WTC11 (cell line): Measurements from ENCODE around the gene UBAP1L. TPM values are rescaled to one million over a fixed set of nuclear protein-coding genes. Genes with fewer than 3 reads are reported as not detected.

Experiments
- ATAC-seq: fragments of 200-7000 bp; cut with Tn5 transposase; 2 replicates; pipeline ENCODE4 v1.10.0; 2021; ENCODE audit warnings: mild to moderate bottlenecking, moderate library complexity
- CTCF ChIA-PET: fragments of 300-600 bp; sonication (Branson Sonifier 250); formaldehyde crosslinking; loops from one replicate; lab custom pipeline; 2021; ENCODE audit warnings: antibody characterized with exemption; lab: Charles Lee
- POLR2A ChIA-PET: fragments of 350-600 bp; sonication (Branson Sonifier 250); formaldehyde crosslinking; loops from one replicate; lab custom pipeline; 2021; ENCODE audit warnings: antibody characterized with exemption; lab: Charles Lee
- DNase-seq: peaks from one replicate; pipeline ENCODE4 v3.0.0; 2021; ENCODE audit warnings: low spot score
- H3K27ac Mint-ChIP-seq: 2 replicates; pipeline ENCODE4 v1.8.0; 2021; ENCODE audit warnings: mixed read lengths
- H3K27me3 Mint-ChIP-seq: 2 replicates; pipeline ENCODE4 v1.8.0; 2021; ENCODE audit warnings: low read depth, mild to moderate bottlenecking, moderate library complexity, mixed read lengths
- H3K36me3 Mint-ChIP-seq: 2 replicates; pipeline ENCODE4 v1.8.0; 2021; ENCODE audit warnings: mixed read lengths
- H3K4me1 Mint-ChIP-seq: 2 replicates; pipeline ENCODE4 v1.8.0; 2022; ENCODE audit warnings: mixed read lengths
- H3K4me3 Mint-ChIP-seq: 2 replicates; pipeline ENCODE4 v1.8.0; 2021; ENCODE audit warnings: mild to moderate bottlenecking, moderate library complexity, mixed read lengths
- H3K9me3 Mint-ChIP-seq: 2 replicates; pipeline ENCODE4 v1.8.0; 2021; ENCODE audit warnings: mixed read lengths
- ARID4B ChIP-seq: sonication (generic); formaldehyde crosslinking; IDR thresholded peaks from 2 replicates; pipeline ENCODE4 v1.8.0; 2023; ENCODE audit warnings: missing genetic modification reagents, mild to moderate bottlenecking, borderline replicate concordance
- CTCF ChIP-seq: fragments of 200-600 bp; IDR thresholded peaks from 2 replicates; pipeline ENCODE4 v1.8.0; 2022; ENCODE audit warnings: antibody characterized with exemption
- ELF4 ChIP-seq: sonication (generic); formaldehyde crosslinking; IDR thresholded peaks from 2 replicates; pipeline ENCODE4 v1.8.1; 2022; ENCODE audit warnings: low read depth, mild to moderate bottlenecking, moderate library complexity, missing genetic modification reagents
- ETV6 ChIP-seq: sonication (generic); formaldehyde crosslinking; IDR thresholded peaks from 2 replicates; pipeline ENCODE4 v1.8.1; 2022; ENCODE audit warnings: mild to moderate bottlenecking, missing genetic modification reagents
- FOXK1 ChIP-seq: sonication (generic); formaldehyde crosslinking; IDR thresholded peaks from 2 replicates; pipeline ENCODE4 v1.8.0; 2022; ENCODE audit warnings: mild to moderate bottlenecking, moderate library complexity, missing genetic modification reagents
- FOXP1 ChIP-seq: sonication (generic); formaldehyde crosslinking; IDR thresholded peaks from 2 replicates; pipeline ENCODE4 v1.8.0; 2022; ENCODE audit warnings: missing genetic modification reagents, mild to moderate bottlenecking, moderate library complexity, borderline replicate concordance
- GTF2I ChIP-seq: fragments of 250-450 bp; sonication (Bioruptor Pico); conservative IDR thresholded peaks from 2 replicates; pipeline ENCODE4 v1.4.0; 2021; ENCODE audit warnings: mild to moderate bottlenecking
- SP1 ChIP-seq: sonication (generic); formaldehyde crosslinking; conservative IDR thresholded peaks from 2 replicates; pipeline ENCODE4 v1.8.1; 2022; ENCODE audit warnings: missing genetic modification reagents
- STAT6 ChIP-seq: sonication (generic); formaldehyde crosslinking; conservative IDR thresholded peaks from 2 replicates; pipeline ENCODE4 v1.8.1; 2023; ENCODE audit warnings: mild to moderate bottlenecking, low read depth, missing genetic modification reagents, moderate library complexity
- TCF7 ChIP-seq: sonication (generic); formaldehyde crosslinking; IDR thresholded peaks from 2 replicates; pipeline ENCODE4 v1.8.0; 2022; ENCODE audit warnings: mild to moderate bottlenecking, low read depth, missing genetic modification reagents, moderate library complexity
- ZNF121 ChIP-seq: sonication (generic); formaldehyde crosslinking; IDR thresholded peaks from 2 replicates; pipeline ENCODE4 v1.8.0; 2023; ENCODE audit warnings: missing genetic modification reagents
- ZNF232 ChIP-seq: sonication (generic); formaldehyde crosslinking; IDR thresholded peaks from 2 replicates; pipeline ENCODE4 v1.8.0; 2022; ENCODE audit warnings: mild to moderate bottlenecking, missing genetic modification reagents
- ZNF396 ChIP-seq: fragments of 250-450 bp; sonication (Bioruptor Pico); IDR thresholded peaks from 2 replicates; pipeline ENCODE4 v1.8.0; 2021; ENCODE audit warnings: mild to moderate bottlenecking, moderate library complexity, borderline replicate concordance
- ZNF425 ChIP-seq: fragments of 250-450 bp; sonication (Bioruptor Pico); conservative IDR thresholded peaks from 2 replicates; pipeline ENCODE4 v1.9.0; 2021; ENCODE audit warnings: mild to moderate bottlenecking
- total RNA-seq: library from RNA; stranded (reverse); gene quantifications from 3 replicates; pipeline ENCODE4 v1.2.3, GENCODE V29; 2021

UBAP1L gene
- total RNA-seq, 1 experiment from 2014 or later = 2.0 TPM

GRCh38 chr15:65106011-65106590, 8.9 kb downstream of the UBAP1L start:
- Mint-ChIP-seq H3K36me3 (no peaks in the 10 kb centered on the region), H3K4me1 (peaks cover 2% of the 10 kb centered on the region), H3K4me3 (no peak overlapping the region), H3K27me3 (peaks cover 10% of the 10 kb centered on the region), H3K27ac (no peak overlapping the region), H3K9me3 (no peaks in the 10 kb centered on the region)
- ChIA-PET POLR2A (interaction anchor here (0.7 kb wide), 1 partner anchor 23 kb away, joined by 5 read pairs; no protein-coding TSS in a partner anchor), CTCF (interaction anchor here (0.6 to 1.5 kb wide), 3 partner anchors 23 to 51 kb away, joined by 3 to 6 read pairs (median 3); no protein-coding TSS in a partner anchor)
- ATAC-seq = no peak
- TF ChIP-seq ZNF232 (CRISPR knock-in tag) (no peak), GTF2I (CRISPR knock-in tag) (no peak)
- no peak for DNase-seq

- Mint-ChIP-seq H3K4me3 (no peak overlapping the region), H3K27ac (no peak overlapping the region), H3K9me3 (no peaks in the 10 kb centered on the region), H3K27me3 (peaks cover 10% of the 10 kb centered on the region), H3K4me1 (peaks cover 2% of the 10 kb centered on the region), H3K36me3 (no peaks in the 10 kb centered on the region)
- no peak for DNase-seq
- no peak for ATAC-seq
- CTCF ChIA-PET = interaction anchor here (0.6 to 1.5 kb wide), 3 partner anchors 13 to 50 kb away, joined by 3 to 4 read pairs (median 3); no protein-coding TSS in a partner anchor
- POLR2A ChIA-PET = no interaction called here
- TF ChIP-seq FOXK1 (CRISPR knock-in tag) (no peak), ZNF121 (0 out of 2 replicates have a peak, but pooled peaks have one; percentile 24), FOXP1 (CRISPR knock-in tag) (no peak)
These were observed 10.0 kb downstream of the UBAP1L start for GRCh38 chr15:65105038-65105437.

GRCh38 chr15:65102912-65103311, 12.1 kb downstream of the UBAP1L start:
- Mint-ChIP-seq H3K9me3 (no peaks in the 10 kb centered on the region), H3K4me1 (peaks cover 2% of the 10 kb centered on the region), H3K27me3 (peaks cover 10% of the 10 kb centered on the region), H3K27ac (no peak overlapping the region), H3K36me3 (no peaks in the 10 kb centered on the region), H3K4me3 (peak overlapping the region; percentile 71)
- DNase-seq = no peak
- no peak for ATAC-seq
- TF ChIP-seq TCF7 (no peak), ELF4 (CRISPR knock-in tag) (no peak), CTCF (no peak), ZNF396 (CRISPR knock-in tag) (no peak)
- CTCF ChIA-PET = interaction anchor here (0.6 to 6.1 kb wide), 9 partner anchors 20 to 282 kb away, joined by 3 to 308 read pairs (median 8); partner anchors contain the start of genes KBTBD13, RASL12 and SLC51B
- POLR2A ChIA-PET = interaction anchor here (0.8 to 2.5 kb wide), 2 partner anchors 11 to 35 kb away, joined by 3 to 12 read pairs; partner anchors contain the start of gene RASL12

- Mint-ChIP-seq H3K4me1 (peaks cover 2% of the 10 kb centered on the region), H3K27me3 (peaks cover 10% of the 10 kb centered on the region), H3K4me3 (peak overlapping the region; percentile 89), H3K9me3 (no peaks in the 10 kb centered on the region), H3K27ac (peak overlapping the region; percentile 86), H3K36me3 (no peaks in the 10 kb centered on the region)
- POLR2A ChIA-PET = interaction anchor here (0.8 to 2.5 kb wide), 4 partner anchors 10 to 35 kb away, joined by 3 to 12 read pairs (median 8); partner anchors contain the start of gene RASL12
- ATAC-seq (peak; percentile 79), DNase-seq (peak; percentile 66)
- CTCF ChIA-PET = interaction anchor here (0.5 to 6.1 kb wide), 64 partner anchors 8 to 417 kb away, joined by 3 to 308 read pairs (median 5); partner anchors contain the start of genes ANKDD1A, CILP, CLPX and KBTBD13
- no peak for TF ChIP-seq ETV6 (CRISPR knock-in tag)
- TF ChIP-seq FOXK1 (CRISPR knock-in tag) = no peak
- TF ChIP-seq ARID4B (CRISPR knock-in tag) = no peak
- TF ChIP-seq ZNF425 (CRISPR knock-in tag) = no peak
- no peak for TF ChIP-seq STAT6 (CRISPR knock-in tag)
- TF ChIP-seq SP1 (CRISPR knock-in tag) = peak; percentile 49; the same call in 1 of the 2 replicates
These were observed 12.9 kb downstream of the UBAP1L start for GRCh38 chr15:65101891-65102708.
